H1 (cell line): Measurements from ENCODE around the gene TRAPPC2L. TPM values are rescaled to one million over a fixed set of nuclear protein-coding genes. Genes with fewer than 3 reads are reported as not detected.

Experiments
- CTCF ChIA-PET: fragments of 300-600 bp; sonication (Branson Sonifier 250); formaldehyde crosslinking; loops from one replicate; lab custom pipeline; 2021; ENCODE audit not compliant: partially characterized antibody; lab: Charles Lee
- POLR2A ChIA-PET: fragments of 300-600 bp; sonication (Branson Sonifier 250); formaldehyde crosslinking; loops from one replicate; lab custom pipeline; 2021; ENCODE audit warnings: inconsistent platforms; ENCODE audit not compliant: partially characterized antibody; lab: Charles Lee
- DNase-seq, 2 experiments: peaks; one replicate each; pipeline versions ENCODE4 v3.0.0 to v3.0.0-alpha.2; 2010 to 2022; ENCODE audit warnings: low spot score in 2 of 2, low read depth in 1 of 2, mixed read lengths in 1 of 2
- FAIRE-seq: peaks from 2 replicates; lab custom pipeline; 2011; peaks lifted over from hg19 to GRCh38; lab: Jason Lieb, UNC
- H2AFZ ChIP-seq: 2 replicates; pipeline ENCODE4 v1.8.1; 2012; ENCODE audit warnings: low read length, inconsistent platforms
- H2AK5ac ChIP-seq: 2 replicates; pipeline ENCODE4 v1.6.1; 2013; ENCODE audit warnings: low read depth, low read length
- H2BK120ac ChIP-seq: replicated peaks from 2 replicates; pipeline ENCODE3; 2013; ENCODE audit warnings: low read depth, low read length, inconsistent platforms
- H2BK12ac ChIP-seq: 2 replicates; pipeline ENCODE4 v1.6.1; 2013; ENCODE audit warnings: low read depth, low read length
- H2BK15ac ChIP-seq: 2 replicates; pipeline ENCODE4 v1.6.1; 2013; ENCODE audit warnings: low read length
- H2BK20ac ChIP-seq: 2 replicates; pipeline ENCODE4 v1.6.1; 2013; ENCODE audit warnings: low read length
- H2BK5ac ChIP-seq: 2 replicates; pipeline ENCODE4 v1.6.1; 2013; ENCODE audit warnings: low read depth, low read length
- H3K14ac ChIP-seq: 2 replicates; pipeline ENCODE4 v1.6.1; 2013; ENCODE audit warnings: inconsistent platforms; ENCODE audit not compliant: insufficient read length
- H3K18ac ChIP-seq: 2 replicates; pipeline ENCODE4 v1.6.1; 2013; ENCODE audit warnings: low read length; ENCODE audit errors: extremely low read depth
- H3K23ac ChIP-seq: 2 replicates; pipeline ENCODE4 v1.6.1; 2013; ENCODE audit warnings: inconsistent platforms; ENCODE audit not compliant: insufficient read length
- H3K23me2 ChIP-seq: 2 replicates; pipeline ENCODE4 v1.6.1; 2013; ENCODE audit warnings: low read depth, low read length
- H3K27ac ChIP-seq: 2 replicates; pipeline ENCODE4 v1.6.1; 2011; ENCODE audit warnings: low read depth, low read length, inconsistent platforms
- H3K27me3 ChIP-seq, 4 experiments: replicated peaks in 1 of 4; 1 replicate in 1 of 4; 2 replicates in 3 of 4; pipeline versions ENCODE4 v1.6.1 to v1.8.1; 2011 to 2013; ENCODE audit warnings: low read length in 3 of 4, mild to moderate bottlenecking in 3 of 4, inconsistent platforms in 2 of 4, mixed read lengths in 2 of 4, moderate library complexity in 1 of 4; ENCODE audit not compliant: control insufficient read depth in 3 of 4, insufficient read depth in 3 of 4; ENCODE audit errors: extremely low read depth in 1 of 4
- H3K36me3 ChIP-seq, 4 experiments: 2 replicates each; pipeline versions ENCODE4 v1.6.1 to v1.8.1; 2011 to 2013; ENCODE audit warnings: mild to moderate bottlenecking in 4 of 4, low read length in 3 of 4, moderate library complexity in 2 of 4, control low read depth in 1 of 4, inconsistent platforms in 1 of 4; ENCODE audit not compliant: insufficient read depth in 4 of 4, control insufficient read depth in 2 of 4
- H3K4ac ChIP-seq: replicated peaks from 2 replicates; pipeline ENCODE3; 2013; ENCODE audit warnings: low read length, low read depth, mixed read lengths, inconsistent platforms; ENCODE audit not compliant: insufficient read length
- H3K4me1 ChIP-seq, 4 experiments: replicated peaks in 1 of 4; 1 replicate in 1 of 4; 2 replicates in 3 of 4; pipeline versions ENCODE4 v1.6.1 to v1.8.1; 2011 to 2013; ENCODE audit warnings: low read length in 3 of 4, inconsistent platforms in 2 of 4, mixed read lengths in 1 of 4; ENCODE audit not compliant: insufficient read depth in 4 of 4, control insufficient read depth in 3 of 4
- H3K4me2 ChIP-seq, 2 experiments: 2 replicates each; pipeline versions ENCODE4 v1.6.1 to v1.8.1; 2011 to 2013; ENCODE audit warnings: low read depth in 2 of 2, low read length in 2 of 2, control low read depth in 1 of 2, inconsistent platforms in 1 of 2, mild to moderate bottlenecking in 1 of 2; ENCODE audit not compliant: insufficient read depth in 1 of 2
- H3K4me3 ChIP-seq, 4 experiments: fragments of 200-600, 300-600 bp in 1 of 4; sonication (generic), shearing (Covaris generic), sonication (Bioruptor Twin) in 1 of 4; 2 replicates each; pipeline versions ENCODE4 v1.5.1 to v1.8.1; 2011 to 2016; ENCODE audit warnings: low read length in 4 of 4, low read depth in 3 of 4, control low read depth in 2 of 4, inconsistent platforms in 2 of 4, mild to moderate bottlenecking in 2 of 4, mixed read lengths in 1 of 4, moderate library complexity in 1 of 4; ENCODE audit not compliant: insufficient read depth in 2 of 4; ENCODE audit errors: extremely low read depth in 1 of 4
- H3K56ac ChIP-seq: replicated peaks from 2 replicates; pipeline ENCODE3; 2013; ENCODE audit warnings: low read depth, mild to moderate bottlenecking, mixed read lengths, low read length, inconsistent platforms; ENCODE audit not compliant: insufficient read length
- H3K79me1 ChIP-seq: 2 replicates; pipeline ENCODE4 v1.6.1; 2013; ENCODE audit warnings: low read depth, low read length, control low read depth
- H3K79me2 ChIP-seq, 2 experiments: 2 replicates each; pipeline versions ENCODE4 v1.6.1 to v1.8.1; 2012 to 2013; ENCODE audit warnings: low read length in 2 of 2, mild to moderate bottlenecking in 2 of 2, inconsistent platforms in 1 of 2; ENCODE audit not compliant: insufficient read depth in 2 of 2, control insufficient read depth in 1 of 2
- H3K9ac ChIP-seq, 4 experiments: replicated peaks in 1 of 4; 1 replicate in 1 of 4; 2 replicates in 3 of 4; pipeline versions ENCODE4 v1.6.1 to v1.8.1; 2011 to 2013; ENCODE audit warnings: low read depth in 3 of 4, low read length in 3 of 4, control low read depth in 2 of 4, mild to moderate bottlenecking in 2 of 4, moderate library complexity in 2 of 4, inconsistent platforms in 1 of 4; ENCODE audit errors: extremely low read depth in 1 of 4
- H3K9me3 ChIP-seq, 2 experiments: 2 replicates each; pipeline versions ENCODE4 v1.6.1 to v1.8.1; 2012 to 2013; ENCODE audit warnings: mild to moderate bottlenecking in 2 of 2, moderate library complexity in 2 of 2, control low read depth in 1 of 2, inconsistent platforms in 1 of 2, low read depth in 1 of 2, low read length in 1 of 2, mixed read lengths in 1 of 2; ENCODE audit not compliant: insufficient read depth in 2 of 2
- H4K20me1 ChIP-seq, 2 experiments: replicated peaks in 1 of 2; 2 replicates each; pipeline versions ENCODE3 to v1.8.1; 2011 to 2013; ENCODE audit warnings: inconsistent platforms in 2 of 2, low read length in 2 of 2, mild to moderate bottlenecking in 1 of 2; ENCODE audit not compliant: insufficient read depth in 2 of 2, control insufficient read depth in 1 of 2
- H4K5ac ChIP-seq: 2 replicates; pipeline ENCODE4 v1.6.1; 2013; ENCODE audit warnings: low read length, low read depth, mixed read lengths, inconsistent platforms; ENCODE audit not compliant: insufficient read length
- H4K8ac ChIP-seq: 2 replicates; pipeline ENCODE4 v1.8.0; 2013; ENCODE audit warnings: mild to moderate bottlenecking, moderate library complexity, low read length, inconsistent platforms; ENCODE audit not compliant: insufficient read depth; ENCODE audit errors: extremely low read depth
- H4K91ac ChIP-seq: replicated peaks from 2 replicates; pipeline ENCODE3; 2013; ENCODE audit warnings: low read length, mixed read lengths, inconsistent platforms; ENCODE audit not compliant: insufficient read length
- CBX5 ChIP-seq: fragments of 300-800, 300-1000 bp; sonication (generic); IDR thresholded peaks from 2 replicates; pipeline ENCODE4 v1.7.1; 2016; ENCODE audit warnings: antibody characterized with exemption, low read length, low read depth
- CEBPB ChIP-seq: IDR thresholded peaks from 2 replicates; pipeline ENCODE4 v1.6.1; 2012; ENCODE audit warnings: low read depth, low read length
- CTBP2 ChIP-seq: IDR thresholded peaks from 2 replicates; pipeline ENCODE4 v1.7.0; 2011; ENCODE audit warnings: borderline replicate concordance, mild to moderate bottlenecking, moderate library complexity, mixed read lengths, low read length; ENCODE audit not compliant: insufficient read depth, insufficient read length
- E2F6 ChIP-seq: IDR thresholded peaks from 2 replicates; pipeline ENCODE4 v1.6.1; 2012; ENCODE audit warnings: inconsistent platforms
- EGR1 ChIP-seq: IDR thresholded peaks from 2 replicates; pipeline ENCODE4 v1.6.1; 2011; ENCODE audit warnings: low read depth, low read length, borderline replicate concordance
- EP300 ChIP-seq, 2 experiments: IDR thresholded peaks; 1 replicate in 1 of 2; 2 replicates in 1 of 2; pipeline ENCODE4 v1.6.1; 2011 to 2012; ENCODE audit warnings: low read depth in 2 of 2, low read length in 2 of 2, mild to moderate bottlenecking in 2 of 2, borderline replicate concordance in 1 of 2, inconsistent platforms in 1 of 2, moderate library complexity in 1 of 2
- HDAC6 ChIP-seq: IDR thresholded peaks from one replicate; pipeline ENCODE4 v1.7.1; 2012; ENCODE audit warnings: low read depth, mild to moderate bottlenecking, inconsistent platforms, low read length, moderate library complexity
- KDM1A ChIP-seq: fragments of 200-600, 300-600 bp; sonication (generic); IDR thresholded peaks from 2 replicates; pipeline ENCODE4 v1.7.1; 2016; ENCODE audit warnings: mild to moderate bottlenecking, low read length, borderline replicate concordance
- NANOG ChIP-seq: IDR thresholded peaks from 2 replicates; pipeline ENCODE4 v1.6.1; 2011; ENCODE audit warnings: low read length, low read depth, mild to moderate bottlenecking, inconsistent platforms; ENCODE audit not compliant: insufficient read depth, poor library complexity, severe bottlenecking
- POLR2A ChIP-seq, 2 experiments: IDR thresholded peaks; 1 replicate in 1 of 2; 2 replicates in 1 of 2; pipeline ENCODE4 v1.6.1; 2011; ENCODE audit warnings: low read depth in 2 of 2, low read length in 2 of 2, mild to moderate bottlenecking in 2 of 2; ENCODE audit errors: control extremely low read depth in 1 of 2
- SIRT6 ChIP-seq: IDR thresholded peaks from one replicate; pipeline ENCODE4 v1.7.1; 2012; ENCODE audit warnings: low read length, inconsistent platforms
- SP2 ChIP-seq: IDR thresholded peaks from 2 replicates; pipeline ENCODE4 v1.6.1; 2012; ENCODE audit warnings: mild to moderate bottlenecking, low read length, inconsistent platforms
- WGBS, 2 experiments: shearing (Covaris generic) in 1 of 2; methylation state at CpG; one replicate each; pipeline versions ENCODE4 v1.1.6 to v1.1.7; 2013 to 2015; ENCODE audit warnings: low lambda C conversion rate in 2 of 2, mixed read lengths in 2 of 2, inconsistent platforms in 1 of 2, low coverage in 1 of 2, missing lambda C conversion rate in 1 of 2; ENCODE audit not compliant: insufficient replicate concordance in 2 of 2, insufficient coverage in 1 of 2, insufficient read length in 1 of 2; ENCODE audit errors: extremely low coverage in 1 of 2, missing lambda C conversion rate in 1 of 2; 5-methylcytosine and 5-hydroxymethylcytosine counted together
- polyA plus RNA-seq, 7 experiments: library from polyadenylated mRNA; depleted of rRNA in 3 of 7; stranded (reverse) in 5 of 7; unstranded in 2 of 7; fragments of >200 nt in 5 of 7; fragments of 200-250 nt in 2 of 7; gene quantifications; 1 replicate in 5 of 7; 2 replicates in 1 of 7; 4 replicates in 1 of 7; pipeline versions ENCODE4 v1.2.1 to v1.2.3, GENCODE V29; 2011 to 2013; ENCODE audit warnings: missing spikeins in 2 of 7, mixed read lengths in 2 of 7
- total RNA-seq: library from RNA; stranded (reverse); fragmentation: NEBNext Ultra II Directional; extraction: Animal tissue kit (Norgen Biotek cat#: 25700); gene quantifications from 2 replicates; pipeline ENCODE4 v1.2.1, GENCODE V29; 2021

The TRAPPC2L gene
- total and polyA plus RNA-seq, 2 of the 8 experiments (the other 6 are each of a cell fraction or from before 2014, with no cell fraction given) = 98.7 to 133 TPM

- Histone ChIP-seq H3K4ac (no peak overlapping the region), H3K56ac (no peak overlapping the region), H2BK12ac (no peak overlapping the region), H2BK5ac (no peak overlapping the region), H3K9ac (no peak overlapping the region), H3K4me2 (no peak overlapping the region), H2AFZ (no peak overlapping the region), H4K5ac (no peak overlapping the region), H4K91ac (no peak overlapping the region), H3K9me3 (no peaks in the 10 kb centered on the region), H4K20me1 (peaks cover 0 to 5% of the 10 kb centered on the region in 2 experiments), H3K23me2 (no peaks in the 10 kb centered on the region), H3K4me3 (no peak overlapping the region), H3K23ac (no peak overlapping the region), H2BK15ac (no peak overlapping the region), H3K18ac (no peak overlapping the region), H3K27ac (no peak overlapping the region), H3K79me2 (no peaks in the 10 kb centered on the region), H3K79me1 (no peaks in the 10 kb centered on the region; the same call in 1 of the 2 replicates), H3K4me1 (no peaks in the 10 kb centered on the region), H4K8ac (no peak overlapping the region), H3K36me3 (peaks cover 0 to 2% (median 0%) of the 10 kb centered on the region in 4 experiments; a peak in 1 of 8 replicates), H2BK120ac (no peak overlapping the region), H2AK5ac (no peak overlapping the region), H2BK20ac (no peak overlapping the region), H3K27me3 (no peaks in the 10 kb centered on the region), H3K14ac (no peak overlapping the region)
- FAIRE-seq = no peak
- 92% methylated on average over 9 of the region's 9 CpGs; no CpG with 5 or more reads in 1 of the 2 experiments for WGBS, 2 experiments
- CTCF ChIA-PET = interaction anchor here (0.9 to 2.4 kb wide), 8 partner anchors 9 to 321 kb away, joined by 3 to 11 read pairs (median 4); no protein-coding TSS in a partner anchor
- POLR2A ChIA-PET = no interaction called here
- DNase-seq = no peak
- no peak for TF ChIP-seq POLR2A (IDR thresholded peaks at IDR 0.05; ENCODE audit: control extremely low read depth in 1 of 2, low read depth in 2 of 2, low read length in 2 of 2)
- TF ChIP-seq CEBPB = no peak
- TF ChIP-seq SP2 = no peak
- TF ChIP-seq E2F6 = no peak
- no peak for TF ChIP-seq CBX5
- no peak for TF ChIP-seq CTBP2
- TF ChIP-seq KDM1A = no peak
- no peak for TF ChIP-seq NANOG
- no peak for TF ChIP-seq SIRT6
- no peak for TF ChIP-seq EP300 (IDR thresholded peaks at IDR 0.05; ENCODE audit: borderline replicate concordance in 1 of 2, low read depth in 2 of 2, low read length in 2 of 2)
- no peak for TF ChIP-seq HDAC6
- no peak for TF ChIP-seq EGR1
Measured at GRCh38 chr16:88846088-88846487, 10.8 kb upstream of the TRAPPC2L start.
